HEK293 (cell line): ENCODE data around the gene FAM181A.

Experiments used
- ZNF148 ChIP-seq: fragments of 450-650 bp; formaldehyde crosslinking; IDR thresholded peaks from 2 replicates; pipeline ENCODE4 v1.5.0; 2017; ENCODE audit warnings: missing biosample characterization, missing genetic modification characterization, borderline replicate concordance
- TF ChIP-seq, protein P1 (sequence below): fragments of 450-650 bp; formaldehyde crosslinking; IDR thresholded peaks from 2 replicates; pipeline ENCODE4 v1.5.1; 2016; ENCODE audit warnings: missing biosample characterization, missing genetic modification characterization, borderline replicate concordance

DNA sequence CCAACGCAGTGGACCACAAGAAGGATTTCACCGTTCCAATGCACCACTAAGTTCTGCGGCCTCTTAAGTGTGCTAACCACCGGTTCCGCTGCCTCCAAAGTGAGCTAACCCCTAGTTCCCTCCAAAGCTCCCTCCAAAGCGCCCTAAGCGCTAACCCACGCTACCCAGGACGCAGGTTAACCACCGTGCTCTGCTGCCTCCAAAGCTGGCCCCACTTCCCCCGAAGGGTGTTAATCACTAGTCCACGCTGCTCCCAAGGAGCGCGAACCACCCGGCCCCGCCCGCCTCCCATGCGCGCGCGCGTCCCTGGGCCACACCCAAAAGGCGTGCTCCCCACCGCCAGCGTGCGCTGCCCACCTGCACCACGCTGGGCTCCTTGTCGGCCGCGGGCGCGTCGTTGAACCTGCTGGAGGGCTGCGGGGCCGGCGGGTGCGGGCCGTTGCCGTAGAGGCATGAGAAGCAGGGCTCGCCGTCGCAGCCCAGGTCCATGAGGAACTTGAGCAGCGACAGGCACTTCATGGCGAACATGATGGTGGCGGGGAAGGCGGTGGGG, 11.7 kb downstream of the FAM181A start:
- TF ChIP-seq, protein P1, sequence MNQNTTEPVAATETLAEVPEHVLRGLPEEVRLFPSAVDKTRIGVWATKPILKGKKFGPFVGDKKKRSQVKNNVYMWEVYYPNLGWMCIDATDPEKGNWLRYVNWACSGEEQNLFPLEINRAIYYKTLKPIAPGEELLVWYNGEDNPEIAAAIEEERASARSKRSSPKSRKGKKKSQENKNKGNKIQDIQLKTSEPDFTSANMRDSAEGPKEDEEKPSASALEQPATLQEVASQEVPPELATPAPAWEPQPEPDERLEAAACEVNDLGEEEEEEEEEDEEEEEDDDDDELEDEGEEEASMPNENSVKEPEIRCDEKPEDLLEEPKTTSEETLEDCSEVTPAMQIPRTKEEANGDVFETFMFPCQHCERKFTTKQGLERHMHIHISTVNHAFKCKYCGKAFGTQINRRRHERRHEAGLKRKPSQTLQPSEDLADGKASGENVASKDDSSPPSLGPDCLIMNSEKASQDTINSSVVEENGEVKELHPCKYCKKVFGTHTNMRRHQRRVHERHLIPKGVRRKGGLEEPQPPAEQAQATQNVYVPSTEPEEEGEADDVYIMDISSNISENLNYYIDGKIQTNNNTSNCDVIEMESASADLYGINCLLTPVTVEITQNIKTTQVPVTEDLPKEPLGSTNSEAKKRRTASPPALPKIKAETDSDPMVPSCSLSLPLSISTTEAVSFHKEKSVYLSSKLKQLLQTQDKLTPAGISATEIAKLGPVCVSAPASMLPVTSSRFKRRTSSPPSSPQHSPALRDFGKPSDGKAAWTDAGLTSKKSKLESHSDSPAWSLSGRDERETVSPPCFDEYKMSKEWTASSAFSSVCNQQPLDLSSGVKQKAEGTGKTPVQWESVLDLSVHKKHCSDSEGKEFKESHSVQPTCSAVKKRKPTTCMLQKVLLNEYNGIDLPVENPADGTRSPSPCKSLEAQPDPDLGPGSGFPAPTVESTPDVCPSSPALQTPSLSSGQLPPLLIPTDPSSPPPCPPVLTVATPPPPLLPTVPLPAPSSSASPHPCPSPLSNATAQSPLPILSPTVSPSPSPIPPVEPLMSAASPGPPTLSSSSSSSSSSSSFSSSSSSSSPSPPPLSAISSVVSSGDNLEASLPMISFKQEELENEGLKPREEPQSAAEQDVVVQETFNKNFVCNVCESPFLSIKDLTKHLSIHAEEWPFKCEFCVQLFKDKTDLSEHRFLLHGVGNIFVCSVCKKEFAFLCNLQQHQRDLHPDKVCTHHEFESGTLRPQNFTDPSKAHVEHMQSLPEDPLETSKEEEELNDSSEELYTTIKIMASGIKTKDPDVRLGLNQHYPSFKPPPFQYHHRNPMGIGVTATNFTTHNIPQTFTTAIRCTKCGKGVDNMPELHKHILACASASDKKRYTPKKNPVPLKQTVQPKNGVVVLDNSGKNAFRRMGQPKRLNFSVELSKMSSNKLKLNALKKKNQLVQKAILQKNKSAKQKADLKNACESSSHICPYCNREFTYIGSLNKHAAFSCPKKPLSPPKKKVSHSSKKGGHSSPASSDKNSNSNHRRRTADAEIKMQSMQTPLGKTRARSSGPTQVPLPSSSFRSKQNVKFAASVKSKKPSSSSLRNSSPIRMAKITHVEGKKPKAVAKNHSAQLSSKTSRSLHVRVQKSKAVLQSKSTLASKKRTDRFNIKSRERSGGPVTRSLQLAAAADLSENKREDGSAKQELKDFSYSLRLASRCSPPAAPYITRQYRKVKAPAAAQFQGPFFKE (tag by site-specific recombination): no peak
- no peak for TF ChIP-seq ZNF148 (tag by site-specific recombination)
